Endothelial cell of umbilical vein (primary cell): Measurements from ENCODE around the gene ZNF714. TPM values are rescaled to one million over a fixed set of nuclear protein-coding genes. Genes with fewer than 3 reads are reported as not detected.

Source experiments
- BruUV-seq: library from RNA; stranded (reverse); fragments of 400-500 nt; replicated peaks from 2 replicates; lab custom pipeline; 2021; lab: Mats Ljungman, UMichigan
- CTCF ChIA-PET: fragments of 300-600, 350-600 bp; sonication (Branson Sonifier 250); formaldehyde crosslinking; loops from one replicate; lab custom pipeline; 2021; ENCODE audit warnings: antibody characterized with exemption, inconsistent platforms; lab: Charles Lee
- POLR2A ChIA-PET: fragments of 300-600, 350-600 bp; sonication (Branson Sonifier 250); formaldehyde crosslinking; loops from one replicate; lab custom pipeline; 2021; ENCODE audit warnings: antibody characterized with exemption, inconsistent platforms; lab: Charles Lee
- DNase-seq: peaks from one replicate; pipeline ENCODE4 v3.0.0-alpha.2; 2011; ENCODE audit warnings: low read depth, low spot score
- FAIRE-seq: peaks from 2 replicates; lab custom pipeline; 2011; peaks lifted over from hg19 to GRCh38; lab: Jason Lieb, UNC
- H2AFZ ChIP-seq: 2 replicates; pipeline ENCODE4 v1.6.0; 2012; ENCODE audit warnings: low read depth, low read length, control low read depth, inconsistent platforms
- H3K27ac ChIP-seq: 2 replicates; pipeline ENCODE4 v1.5.1; 2011; ENCODE audit warnings: low read depth, mild to moderate bottlenecking, control low read depth, low read length, moderate library complexity; ENCODE audit not compliant: insufficient read depth
- H3K27me3 ChIP-seq, 2 experiments: 2 replicates each; pipeline versions ENCODE4 v1.6.0 to v1.6.1; 2011; ENCODE audit warnings: low read length in 2 of 2, mixed read lengths in 1 of 2; ENCODE audit not compliant: control insufficient read depth in 2 of 2, insufficient read depth in 2 of 2
- H3K36me3 ChIP-seq, 2 experiments: 2 replicates in 1 of 2; 3 replicates in 1 of 2; pipeline ENCODE4 v1.5.1; 2011; ENCODE audit warnings: low read length in 2 of 2, mild to moderate bottlenecking in 1 of 2, moderate library complexity in 1 of 2; ENCODE audit not compliant: control insufficient read depth in 2 of 2, insufficient read depth in 2 of 2; ENCODE audit errors: extremely low read depth in 1 of 2
- H3K4me1 ChIP-seq: 3 replicates; pipeline ENCODE4 v1.5.1; 2011; ENCODE audit warnings: mild to moderate bottlenecking, low read length; ENCODE audit not compliant: control insufficient read depth, insufficient read depth; ENCODE audit errors: extremely low read depth
- H3K4me2 ChIP-seq: 2 replicates; pipeline ENCODE4 v1.6.1; 2011; ENCODE audit warnings: low read length, control low read depth, mixed read lengths; ENCODE audit not compliant: insufficient read depth
- H3K4me3 ChIP-seq, 3 experiments: fragments of 200-600 bp in 1 of 3; sonication (generic), shearing (Covaris generic) in 1 of 3; replicated peaks in 1 of 3; 2 replicates each; pipeline ENCODE4 v1.5.1; 2011 to 2016; ENCODE audit warnings: control low read depth in 3 of 3, low read length in 3 of 3, mild to moderate bottlenecking in 2 of 3, inconsistent platforms in 1 of 3, low read depth in 1 of 3, moderate library complexity in 1 of 3; ENCODE audit not compliant: insufficient read depth in 1 of 3
- H3K79me2 ChIP-seq: 2 replicates; pipeline ENCODE4 v1.6.0; 2012; ENCODE audit warnings: low read length, inconsistent platforms; ENCODE audit not compliant: control insufficient read depth, insufficient read depth
- H3K9ac ChIP-seq: replicated peaks from 2 replicates; pipeline ENCODE3; 2011; ENCODE audit warnings: low read length, control low read depth; ENCODE audit not compliant: insufficient read depth; ENCODE audit errors: extremely low read depth
- H3K9me1 ChIP-seq: replicated peaks from 3 replicates; pipeline ENCODE4 v1.6.0; 2011; ENCODE audit warnings: mild to moderate bottlenecking, low read length; ENCODE audit not compliant: control insufficient read depth, insufficient read depth; ENCODE audit errors: extremely low read depth
- H3K9me3 ChIP-seq: replicated peaks from 2 replicates; pipeline ENCODE4 v1.5.1; 2012; ENCODE audit warnings: low read length, inconsistent platforms; ENCODE audit not compliant: control insufficient read depth, insufficient read depth
- H4K20me1 ChIP-seq: replicated peaks from 2 replicates; pipeline ENCODE3; 2011; ENCODE audit warnings: mild to moderate bottlenecking, low read length; ENCODE audit not compliant: control insufficient read depth, insufficient read depth; ENCODE audit errors: extremely low read depth
- CTCF ChIP-seq, 2 donors: IDR thresholded peaks; 1 replicate in 1 of 2; 2 replicates in 1 of 2; pipeline ENCODE4 v1.5.1; 2011; ENCODE audit warnings: low read length in 2 of 2, mild to moderate bottlenecking in 2 of 2, moderate library complexity in 2 of 2, control low read depth in 1 of 2, inconsistent platforms in 1 of 2, low read depth in 1 of 2; ENCODE audit not compliant: insufficient read depth in 1 of 2; ENCODE audit errors: extremely low read depth in 1 of 2
- EZH2 ChIP-seq: IDR thresholded peaks from 2 replicates; pipeline ENCODE4 v1.6.1; 2012; ENCODE audit warnings: borderline replicate concordance, low read depth, mild to moderate bottlenecking, moderate library complexity, low read length, inconsistent platforms; ENCODE audit not compliant: severe bottlenecking
- FOS ChIP-seq: IDR thresholded peaks from 2 replicates; pipeline ENCODE4 v1.6.1; 2011; ENCODE audit warnings: mild to moderate bottlenecking, low read length, moderate library complexity, borderline replicate concordance; ENCODE audit not compliant: insufficient read depth
- GATA2 ChIP-seq: IDR thresholded peaks from 2 replicates; pipeline ENCODE4 v1.7.0; 2011; ENCODE audit warnings: low read depth, mild to moderate bottlenecking, moderate library complexity, mixed read lengths, low read length; ENCODE audit not compliant: insufficient read length, insufficient read depth
- JUN ChIP-seq: IDR thresholded peaks from 2 replicates; pipeline ENCODE4 v1.6.1; 2011; ENCODE audit warnings: borderline replicate concordance, low read depth; ENCODE audit not compliant: insufficient read length, insufficient read depth
- MAX ChIP-seq: IDR thresholded peaks from 2 replicates; pipeline ENCODE4 v1.6.1; 2011; ENCODE audit not compliant: insufficient read depth, insufficient read length
- MYC ChIP-seq: IDR thresholded peaks from one replicate; pipeline ENCODE4 v1.6.1; 2011; ENCODE audit warnings: mild to moderate bottlenecking, low read depth, low read length
- POLR2A ChIP-seq: IDR thresholded peaks from 2 replicates; pipeline ENCODE4 v1.6.1; 2012; ENCODE audit warnings: low read depth, mild to moderate bottlenecking, control low read depth, low read length
- POLR2AphosphoS5 ChIP-seq: IDR thresholded peaks from 2 replicates; pipeline ENCODE4 v1.6.1; 2012; ENCODE audit warnings: low read depth, mild to moderate bottlenecking, control low read depth, low read length, moderate library complexity; ENCODE audit not compliant: insufficient read depth
- dilution Hi-C: fragments of 300-500 bp; cut with MboI; formaldehyde crosslinking; loops from one replicate; pipeline ENCODE4 v1.15.0; 2019; ENCODE audit warnings: low sequenced_read_pairs; ENCODE audit not compliant: extremely low pct_ligation_motif_present
- intact Hi-C: fragments of 100-400 bp; cut with micrococcal nuclease; formaldehyde crosslinking; loops from one replicate; pipeline ENCODE4 v1.10.0; 2022
- polyA plus RNA-seq, 4 experiments: library from polyadenylated mRNA; depleted of rRNA in 3 of 4; stranded (reverse) in 3 of 4; unstranded in 1 of 4; fragments of >200 nt; gene quantifications; 2 replicates each; pipeline versions ENCODE4 v1.2.1 to v1.2.3, GENCODE V29; 2011 to 2012; ENCODE audit warnings: missing spikeins in 1 of 4
- total RNA-seq: library from RNA; stranded (reverse); gene quantifications from 2 replicates; pipeline ENCODE4 v1.2.3, GENCODE V29; 2021

The ZNF714 gene
- total and polyA plus RNA-seq, 2 donors (not counting 3 experiments of a cell fraction or from before 2014, with no cell fraction given): 3.4 to 15.0 TPM

GRCh38 chr19:21148681-21149080 is 66.7 kb downstream of the ZNF714 start:
- FAIRE-seq: no peak
- dilution Hi-C loops (no loop called here), intact Hi-C loops (loop anchor here (10.0 kb wide), 1 partner anchor 176 kb away; the partner anchor contains the start of gene ZNF708)
- Histone ChIP-seq H3K4me1 (no peaks in the 10 kb centered on the region), H3K9ac (no peak overlapping the region), H2AFZ (no peak overlapping the region), H3K9me1 (no peaks in the 10 kb centered on the region), H3K36me3 (peaks cover 0 to 20% of the 10 kb centered on the region in 2 experiments), H3K4me3 (no peak overlapping the region), H4K20me1 (no peaks in the 10 kb centered on the region), H3K9me3 (no peaks in the 10 kb centered on the region), H3K27ac (no peak overlapping the region), H3K79me2 (no peaks in the 10 kb centered on the region), H3K27me3 (no peaks in the 10 kb centered on the region), H3K4me2 (no peak overlapping the region)
- POLR2A ChIA-PET: no interaction called here
- DNase-seq: no peak
- CTCF ChIA-PET: no interaction called here
- no peak for TF ChIP-seq GATA2
- TF ChIP-seq FOS: no peak
- no peak for TF ChIP-seq JUN
- no peak for TF ChIP-seq MAX
- TF ChIP-seq CTCF (IDR thresholded peaks at IDR 0.05; ENCODE audit: extremely low read depth in 1 of 2, insufficient read depth in 1 of 2, low read depth in 1 of 2, low read length in 2 of 2): no peak
- TF ChIP-seq EZH2: no peak
- TF ChIP-seq MYC: no peak
- no peak for TF ChIP-seq POLR2AphosphoS5
- no peak for TF ChIP-seq POLR2A
- no TSS peak for BruUV-seq
